Medulla oblongata (tissue), 1 donor: Measurements from ENCODE around the gene NOTCH2.

Experiments used
- DNase-seq: peaks from one replicate; pipeline ENCODE4 v3.0.0-alpha.2; 2015; ENCODE audit errors: extremely low spot score

NOTCH2 gene

GRCh38 chr1:119975006-119975405 lies 94.5 kb downstream of the NOTCH2 start:
- DNase-seq, result no peak

DNA sequence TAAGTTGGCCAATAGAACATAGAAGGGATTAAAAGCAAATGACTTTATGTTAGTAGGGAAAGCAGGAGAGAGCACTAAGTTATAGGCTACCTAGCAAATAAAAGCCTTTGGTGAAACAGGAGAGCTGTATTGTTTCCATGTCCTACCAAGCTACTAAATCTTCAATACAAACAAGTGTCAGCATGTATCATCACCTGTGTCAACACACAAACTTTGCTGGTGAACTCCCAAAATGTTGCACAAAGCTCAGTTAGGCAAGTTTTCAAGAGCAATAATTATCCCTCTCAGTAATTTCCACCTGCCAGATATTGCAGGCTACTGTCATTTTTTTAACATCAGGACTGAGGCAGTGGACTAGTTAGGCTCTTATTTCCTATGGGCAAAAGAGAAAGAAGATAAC lies 95.4 kb downstream of the NOTCH2 start:
- DNase-seq, result no peak

DNA sequence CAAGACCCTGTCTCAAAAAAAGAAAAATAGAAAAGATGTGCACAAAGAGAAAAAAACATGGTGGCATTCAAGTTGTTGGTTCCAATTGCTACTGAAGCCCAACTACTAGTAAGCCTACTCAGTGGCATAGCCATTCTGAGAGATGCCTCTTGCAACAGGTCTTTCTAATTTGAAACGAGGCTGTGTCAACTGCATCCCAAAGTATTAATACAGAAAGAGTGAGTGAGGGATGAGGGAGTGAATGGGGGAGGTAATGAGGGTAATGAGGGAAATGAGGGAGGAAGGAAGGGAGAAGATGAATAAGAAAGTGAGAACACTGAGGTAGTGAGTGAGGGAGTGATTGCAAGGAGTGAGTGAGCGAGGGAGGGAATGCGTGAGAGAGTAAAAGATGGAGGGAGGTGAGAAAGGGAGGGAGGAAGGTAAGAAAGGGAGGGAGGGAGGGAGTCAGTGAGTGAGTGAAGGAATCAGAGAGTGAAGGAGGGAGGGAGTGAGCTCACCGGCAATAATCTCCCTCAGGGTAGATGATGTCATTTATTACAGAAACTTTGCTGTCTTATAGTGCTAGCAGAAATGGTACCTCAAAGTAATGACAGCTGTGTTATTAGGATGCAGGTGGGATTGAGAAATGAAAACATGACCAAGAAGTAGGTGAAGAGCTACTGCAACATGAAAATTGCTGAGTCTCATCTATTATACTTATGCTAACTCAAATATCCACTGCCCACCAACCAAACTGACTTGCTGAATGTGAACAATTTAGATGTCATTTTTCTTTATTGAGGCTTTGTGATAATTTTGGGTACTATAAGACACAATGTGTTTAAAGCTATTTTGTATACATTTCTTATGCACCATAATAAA lies 97.5 kb downstream of the NOTCH2 start:
- DNase-seq, result no peak

DNA sequence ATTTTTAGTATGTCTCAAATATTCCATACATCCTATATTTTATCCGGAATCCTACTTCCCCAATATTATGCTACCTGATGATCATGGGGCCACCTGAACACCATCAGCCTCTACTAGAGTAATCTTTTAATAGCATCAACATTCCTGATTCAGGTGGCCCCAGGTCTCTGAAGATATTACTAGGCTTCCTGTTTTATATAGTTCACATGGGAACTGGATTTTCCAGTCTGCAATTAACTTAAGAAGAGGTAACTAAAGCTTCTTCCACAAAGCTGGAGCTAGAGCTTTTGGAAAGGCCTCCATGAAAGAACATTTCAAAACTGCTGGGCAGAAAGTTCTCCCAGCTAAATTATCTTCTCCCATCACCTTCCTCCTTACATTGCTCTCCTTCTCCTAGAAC lies 100.9 kb downstream of the NOTCH2 start:
- no peak for DNase-seq

DNA sequence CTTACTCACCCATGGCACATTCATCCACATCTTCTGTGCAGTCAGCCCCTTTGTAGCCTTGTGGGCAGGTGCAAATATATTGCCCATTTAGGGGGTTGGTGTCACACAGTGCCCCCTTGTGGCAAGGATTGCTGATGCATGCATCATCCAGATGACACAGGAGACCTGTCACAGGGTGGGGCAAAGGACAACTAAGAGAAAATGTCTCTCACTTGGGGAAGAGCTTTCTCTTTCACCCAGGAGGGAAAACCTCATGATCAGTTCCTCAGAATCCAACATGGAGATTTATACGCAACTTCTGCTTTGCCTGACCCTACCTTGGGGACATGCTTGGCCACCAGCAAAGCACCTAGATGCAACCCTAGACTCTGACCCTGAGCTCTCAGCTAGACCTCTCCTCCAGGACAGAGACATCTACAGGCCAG lies 101.4 kb downstream of the NOTCH2 start:
- DNase-seq, result peak; percentile 51

GRCh38 chr1:119966681-119967080 lies 102.8 kb downstream of the NOTCH2 start:
- no peak for DNase-seq

- DNase-seq, result no peak
These were observed 103.4 kb downstream of the NOTCH2 start for GRCh38 chr1:119966020-119966419.

- DNase-seq, result peak; percentile 71
These were observed 104.6 kb downstream of the NOTCH2 start for GRCh38 chr1:119964673-119965363.

GRCh38 chr1:119962296-119962968 lies 107.0 kb downstream of the NOTCH2 start:
- peak; percentile 61 for DNase-seq

- DNase-seq, result no peak
These were observed 109.0 kb downstream of the NOTCH2 start for GRCh38 chr1:119960501-119960900.

GRCh38 chr1:119959268-119960220 lies 109.9 kb downstream of the NOTCH2 start:
- no peak for DNase-seq

GRCh38 chr1:119958223-119958622 lies 111.2 kb downstream of the NOTCH2 start:
- DNase-seq, result no peak

DNA sequence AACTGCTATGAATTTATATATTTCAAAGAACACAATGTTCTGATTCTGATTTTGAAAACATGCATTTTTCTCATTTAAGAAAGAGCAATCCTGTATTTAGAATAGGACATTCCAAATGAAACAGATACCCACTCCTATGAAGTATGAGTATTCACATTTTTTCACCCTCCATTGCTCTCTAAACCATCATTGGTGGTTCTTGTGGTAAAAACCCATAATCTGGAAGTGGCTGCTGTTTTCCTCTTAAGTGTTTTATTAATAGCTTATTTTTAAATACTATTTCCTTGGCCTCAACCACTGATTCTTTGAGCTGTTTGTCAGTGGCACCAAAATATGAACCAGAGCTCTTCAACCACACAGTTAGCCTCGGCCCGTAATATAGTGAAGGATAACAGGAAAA lies 113.2 kb downstream of the NOTCH2 start:
- DNase-seq, result no peak

GRCh38 chr1:119954476-119955422 lies 114.7 kb downstream of the NOTCH2 start:
- no peak for DNase-seq

GRCh38 chr1:119953266-119953998 lies 116.0 kb downstream of the NOTCH2 start:
- no peak for DNase-seq

DNA sequence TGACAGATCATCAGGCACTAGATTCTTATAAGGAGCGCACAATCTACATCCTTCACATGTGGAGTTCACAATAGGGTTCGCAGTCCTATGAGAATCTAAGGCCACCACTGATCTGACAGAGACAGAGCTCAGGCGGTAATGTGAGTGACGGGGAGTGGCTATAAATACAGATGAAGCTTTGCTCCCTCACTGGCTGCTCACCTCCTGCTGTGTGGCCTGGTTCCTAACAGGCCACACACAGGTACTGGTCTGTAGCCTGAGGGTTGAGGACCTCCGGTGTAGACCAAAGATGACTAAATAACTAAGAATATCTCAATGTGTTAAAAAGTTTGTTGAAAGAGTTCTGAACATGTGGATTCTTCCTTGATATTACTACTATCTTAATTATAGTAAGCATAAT lies 117.0 kb downstream of the NOTCH2 start:
- DNase-seq, result no peak

GRCh38 chr1:119948342-119949214 lies 120.9 kb downstream of the NOTCH2 start:
- peak; percentile 86 for DNase-seq

DNA sequence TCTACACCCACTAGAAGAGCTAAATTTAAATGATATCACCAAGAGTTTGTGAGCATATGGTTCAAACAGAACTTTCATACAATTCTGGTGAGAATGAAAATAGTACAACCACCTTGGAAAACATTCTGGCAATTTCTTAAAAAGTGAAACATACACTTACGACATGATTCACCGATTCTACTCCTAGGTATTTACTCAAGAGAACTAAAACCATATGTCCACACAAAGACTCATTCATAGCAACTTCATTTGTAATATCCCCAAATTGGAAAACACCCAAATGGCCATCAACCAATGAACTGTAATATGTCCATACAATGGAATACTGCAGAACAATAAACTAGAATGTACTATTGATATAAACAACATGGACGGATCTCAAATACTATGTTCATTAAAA lies 122.0 kb downstream of the NOTCH2 start:
- DNase-seq, result no peak

- no peak for DNase-seq
These were observed 122.7 kb downstream of the NOTCH2 start for GRCh38 chr1:119946724-119947123.
